T-cell (primary cell): Measurements from ENCODE around the gene DNTTIP2. TPM values are rescaled to one million over a fixed set of nuclear protein-coding genes. Genes with fewer than 3 reads are reported as not detected.

ENCODE experiments used
- ATAC-seq, 4 experiments: fragments of 200-7000 bp in 3 of 4; fragments of 150-1000 bp in 1 of 4; cut with Tn5 transposase; replicated peaks in 1 of 4; 1 replicate in 3 of 4; 2 replicates in 1 of 4; pipeline ENCODE4 v1.10.0; 2021; ENCODE audit warnings: moderate library complexity in 3 of 4, mild to moderate bottlenecking in 2 of 4, moderate number of reproducible peaks in 1 of 4
- CTCF ChIA-PET, 2 donors: fragments of 300-600 bp; sonication (Branson Sonifier 250); formaldehyde crosslinking; loops; one replicate each; lab custom pipeline; 2022; ENCODE audit warnings: antibody characterized with exemption in 2 of 2; lab: Charles Lee
- POLR2A ChIA-PET, 2 donors: fragments of 300-600 bp; sonication (Branson Sonifier 250); formaldehyde crosslinking; loops; one replicate each; lab custom pipeline; 2022; ENCODE audit warnings: antibody characterized with exemption in 2 of 2; lab: Charles Lee
- DNase-seq, 35 experiments: peaks; one replicate each; pipeline versions ENCODE4 v3.0.0 to v3.0.0-alpha.2; 2013 to 2023
- H3K27ac ChIP-seq: one replicate; pipeline ENCODE4 v1.5.1; 2013; ENCODE audit warnings: low read length
- H3K27me3 ChIP-seq, 2 experiments: replicated peaks in 1 of 2; 1 replicate in 1 of 2; 2 replicates in 1 of 2; pipeline versions ENCODE4 v1.6.1 to v1.7.0; 2013; ENCODE audit warnings: low read length in 1 of 2, mixed read lengths in 1 of 2; ENCODE audit not compliant: control insufficient read depth in 2 of 2, insufficient read depth in 2 of 2; ENCODE audit errors: extremely low read depth in 1 of 2
- H3K36me3 ChIP-seq, 2 donors: 1 replicate in 1 of 2; 2 replicates in 1 of 2; pipeline versions ENCODE4 v1.6.1 to v1.7.0; 2013; ENCODE audit warnings: low read length in 1 of 2; ENCODE audit not compliant: control insufficient read depth in 2 of 2, insufficient read depth in 1 of 2; ENCODE audit errors: extremely low read depth in 1 of 2
- H3K4me1 ChIP-seq, 2 experiments: 1 replicate in 1 of 2; 2 replicates in 1 of 2; pipeline versions ENCODE4 v1.6.1 to v1.7.0; 2013; ENCODE audit warnings: low read length in 2 of 2, mixed read lengths in 1 of 2; ENCODE audit not compliant: insufficient read depth in 2 of 2, control insufficient read depth in 1 of 2; ENCODE audit errors: extremely low read depth in 1 of 2
- H3K4me3 ChIP-seq, 2 donors: 1 replicate in 1 of 2; 2 replicates in 1 of 2; pipeline versions ENCODE4 v1.5.1 to v1.7.0; 2013; ENCODE audit warnings: mild to moderate bottlenecking in 2 of 2, low read length in 1 of 2, moderate library complexity in 1 of 2; ENCODE audit not compliant: control insufficient read depth in 1 of 2; ENCODE audit errors: extremely low read depth in 1 of 2
- H3K9me3 ChIP-seq: 2 replicates; pipeline ENCODE4 v1.7.0; 2013
- H3K27ac Mint-ChIP-seq, 2 donors: one replicate each; pipeline ENCODE4 v1.8.0; 2020 to 2021; ENCODE audit warnings: mild to moderate bottlenecking in 2 of 2, mixed read lengths in 2 of 2
- H3K27me3 Mint-ChIP-seq, 2 donors: one replicate each; pipeline ENCODE4 v1.8.0; 2021 to 2022; ENCODE audit warnings: mixed read lengths in 2 of 2
- H3K36me3 Mint-ChIP-seq: one replicate; pipeline ENCODE4 v1.8.0; 2021; ENCODE audit warnings: mixed read lengths
- H3K4me1 Mint-ChIP-seq, 3 donors: one replicate each; pipeline ENCODE4 v1.8.0; 2020 to 2022; ENCODE audit warnings: mixed read lengths in 3 of 3, mild to moderate bottlenecking in 1 of 3
- H3K4me3 Mint-ChIP-seq, 3 donors: one replicate each; pipeline ENCODE4 v1.8.0; 2020 to 2022; ENCODE audit warnings: mild to moderate bottlenecking in 3 of 3, mixed read lengths in 3 of 3, moderate library complexity in 3 of 3
- H3K9me3 Mint-ChIP-seq, 3 donors: one replicate each; pipeline ENCODE4 v1.8.0; 2020 to 2022; ENCODE audit warnings: mixed read lengths in 3 of 3
- WGBS: methylation state at CpG from one replicate; pipeline ENCODE4 v1.1.5; 2013; ENCODE audit warnings: missing lambda C conversion rate; ENCODE audit not compliant: insufficient coverage; 5-methylcytosine and 5-hydroxymethylcytosine counted together
- total RNA-seq, 35 experiments: library from RNA in 6 of 35; stranded (reverse) in 6 of 35; fragments of 120-200 nt in 1 of 35; gene quantifications; one replicate each; pipeline versions ENCODE4 v1.2.1 to v1.2.4 and lab custom pipeline; 2013 to 2026

Gene DNTTIP2
- total RNA-seq, 5 donors from 2014 or later (not counting 1 experiment from before 2014, with no cell fraction given): 60.4 to 90.7 (median 69.8) TPM

- peak in 2 of 4 experiments; percentile 18 to 22 for ATAC-seq
- ChIA-PET CTCF (interaction anchor here (0.6 to 1.1 kb wide), 3 partner anchors 26 to 189 kb away, joined by 3 to 4 read pairs (median 3); no protein-coding TSS in a partner anchor), POLR2A (interaction anchor here in 1 of 2 donors (1.2 kb wide), 1 partner anchor 27 kb away, joined by 3 read pairs; no protein-coding TSS in a partner anchor)
- Mint-ChIP-seq H3K4me1 (peaks cover 14 to 22% (median 19%) of the 10 kb centered on the region in 3 donors), H3K27me3 (no peaks in the 10 kb centered on the region), H3K9me3 (no peaks in the 10 kb centered on the region), H3K4me3 (no peak overlapping the region), H3K36me3 (no peaks in the 10 kb centered on the region), H3K27ac (peak overlapping the region; percentile 79 to 80)
- H3K27me3 ChIP-seq: no peaks in the 10 kb centered on the region
- DNase-seq: no peak
- peaks cover 2 to 16% of the 10 kb centered on the region in 2 experiments for H3K4me1 ChIP-seq
- H3K9me3 ChIP-seq: no peaks in the 10 kb centered on the region
- H3K4me3 ChIP-seq: no peak overlapping the region
- H3K36me3 ChIP-seq: no peaks in the 10 kb centered on the region
- H3K27ac ChIP-seq: no peak overlapping the region
Measured at GRCh38 chr1:93818570-93818959, 60.4 kb downstream of the DNTTIP2 start.

DNA sequence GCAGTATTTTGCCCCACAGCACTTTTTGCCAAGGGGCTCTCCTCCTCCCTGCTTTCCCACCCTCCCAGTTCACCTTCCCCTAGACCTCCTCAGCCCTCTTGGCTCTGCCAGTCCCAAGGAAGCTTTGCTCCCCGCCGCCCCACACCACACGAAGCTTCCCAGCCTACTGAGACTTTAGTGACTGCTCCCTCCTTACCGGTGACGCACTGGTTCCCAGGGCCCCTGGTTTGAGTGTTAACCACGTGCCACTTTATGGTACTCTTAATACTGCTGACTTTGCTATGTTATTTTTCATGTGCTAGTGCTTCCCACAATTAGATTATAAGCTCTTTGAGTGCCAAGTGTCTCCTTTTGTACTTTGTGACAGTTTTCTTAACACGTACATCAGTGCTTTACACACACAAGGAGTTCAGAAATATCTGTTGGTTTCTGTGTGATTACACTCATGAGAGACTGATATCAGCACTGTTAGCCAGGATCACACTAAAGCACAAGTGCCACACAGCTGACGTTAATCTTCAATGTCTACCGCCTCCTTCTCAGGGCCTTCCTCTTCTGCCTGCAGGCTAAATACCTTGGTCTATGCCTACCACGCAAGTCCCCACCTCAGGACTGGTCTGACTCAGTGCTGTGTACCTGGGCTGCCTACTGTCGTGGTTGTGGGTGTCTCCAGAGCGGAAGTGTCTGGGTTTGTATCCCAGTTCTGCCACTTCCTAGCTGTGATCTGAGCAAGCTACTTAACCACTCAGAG, 61.0 kb downstream of the DNTTIP2 start:
- no peaks in the 10 kb centered on the region for H3K9me3 Mint-ChIP-seq
- H3K36me3 Mint-ChIP-seq: no peaks in the 10 kb centered on the region
- Histone ChIP-seq H3K4me3 (no peak overlapping the region), H3K27ac (peak overlapping the region; percentile 30), H3K4me1 (peaks cover 2 to 16% of the 10 kb centered on the region in 2 experiments), H3K36me3 (no peaks in the 10 kb centered on the region), H3K9me3 (no peaks in the 10 kb centered on the region), H3K27me3 (no peaks in the 10 kb centered on the region)
- 54% methylated on average over 9 of the region's 12 CpGs for WGBS
- CTCF ChIA-PET: interaction anchor here (0.7 to 1.1 kb wide), 4 partner anchors 26 to 189 kb away, joined by 3 to 4 read pairs (median 4); no protein-coding TSS in a partner anchor
- peak overlapping the region; percentile 79 to 80 for H3K27ac Mint-ChIP-seq
- POLR2A ChIA-PET: interaction anchor here in 1 of 2 donors (1.2 kb wide), 1 partner anchor 28 kb away, joined by 3 read pairs; no protein-coding TSS in a partner anchor
- H3K4me1 Mint-ChIP-seq: peaks cover 14 to 22% (median 19%) of the 10 kb centered on the region in 3 donors
- ATAC-seq (peak; percentile 75 to 90 (median 78)), DNase-seq (peak in 24 of 35 experiments; percentile 2 to 53 (median 15))
- no peaks in the 10 kb centered on the region for H3K27me3 Mint-ChIP-seq
- no peak overlapping the region for H3K4me3 Mint-ChIP-seq

DNA sequence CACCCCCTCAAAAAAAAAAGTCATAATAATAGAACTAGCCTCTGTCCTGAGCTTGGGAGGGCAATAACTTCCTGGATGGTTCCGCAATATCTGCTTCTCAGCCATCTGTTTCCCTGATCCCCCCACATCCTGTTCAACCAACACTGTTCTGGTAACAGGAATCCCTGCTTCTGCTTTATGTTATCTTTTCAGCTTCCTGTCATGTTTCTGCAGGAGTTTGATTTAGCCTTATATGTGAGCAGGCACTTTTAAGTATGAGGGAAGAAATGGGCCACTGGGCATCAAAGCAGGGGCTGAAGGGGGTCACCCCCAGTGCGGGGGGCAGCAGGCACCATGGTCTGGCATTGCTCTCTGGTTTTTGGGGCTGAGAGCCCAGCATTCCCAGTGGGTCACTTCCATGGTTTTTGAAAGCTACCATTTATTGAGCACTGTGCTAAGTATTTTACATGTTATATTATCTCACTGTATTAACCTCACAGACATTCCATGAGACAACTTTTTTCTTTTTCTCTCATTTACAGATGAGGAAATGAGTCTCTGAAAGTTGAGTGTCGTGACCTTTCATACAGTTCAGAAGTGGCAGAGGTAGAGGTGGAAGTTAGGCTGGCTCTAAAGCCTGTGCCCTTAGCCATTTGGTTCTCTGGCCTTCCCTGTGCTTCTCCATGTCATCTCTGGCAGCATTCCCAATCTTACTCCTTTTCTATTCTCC, 61.9 kb downstream of the DNTTIP2 start:
- H3K4me3 Mint-ChIP-seq: no peak overlapping the region
- H3K4me1 Mint-ChIP-seq: peaks cover 14 to 22% (median 19%) of the 10 kb centered on the region in 3 donors
- ChIA-PET CTCF (interaction anchor here (0.5 to 1.6 kb wide), 7 partner anchors 25 to 1425 kb away, joined by 3 to 7 read pairs (median 4); no protein-coding TSS in a partner anchor), POLR2A (interaction anchor here in 1 of 2 donors (0.6 kb wide), 1 partner anchor 107 kb away, joined by 5 read pairs; no protein-coding TSS in a partner anchor)
- H3K36me3 ChIP-seq: no peaks in the 10 kb centered on the region
- 50% methylated on average over 1 of the region's 3 CpGs for WGBS
- peak overlapping the region in 1 of 2 donors; percentile 79 for H3K27ac Mint-ChIP-seq
- no peaks in the 10 kb centered on the region for H3K27me3 Mint-ChIP-seq
- DNase-seq: no peak
- no peak overlapping the region for H3K27ac ChIP-seq
- ATAC-seq: no peak
- H3K9me3 Mint-ChIP-seq: no peaks in the 10 kb centered on the region
- H3K4me3 ChIP-seq: no peak overlapping the region
- peaks cover 2 to 16% of the 10 kb centered on the region in 2 experiments for H3K4me1 ChIP-seq
- H3K36me3 Mint-ChIP-seq: no peaks in the 10 kb centered on the region
- H3K9me3 ChIP-seq: no peaks in the 10 kb centered on the region
- no peaks in the 10 kb centered on the region for H3K27me3 ChIP-seq

Other genes starting within 250 kb of the DNTTIP2 start
- 1 to 10 TPM in 4 of 5 donors, under 1 TPM in 1; 0.63 to 2.5 (median 1.4) TPM for gene BCAR3, start 197.4 kb downstream of the DNTTIP2 start, total RNA-seq
- 10 to 100 TPM in 4 of 5 donors, 1 to 10 TPM in 1; 8.7 to 20.6 (median 17.9) TPM for gene GCLM, start 30.2 kb upstream of the DNTTIP2 start, total RNA-seq
- gene ABCA4, start 241.9 kb upstream of the DNTTIP2 start, total RNA-seq: not detected